ACC112 (cell line): ENCODE results near the gene LILRB2.
"Not testable (repeated sequence)": the region's sequence is repeated elsewhere in the genome, so short reads cannot be mapped to it uniquely, and the experiment has no call there.

Experiments used
- H2AFZ ChIP-seq: fragments of 200-600 bp; sonication (generic); one replicate; pipeline ENCODE4 v1.6.0; 2017; ENCODE audit warnings: antibody characterized with exemption, low read length; ENCODE audit not compliant: unreplicated experiment
- H3K27ac ChIP-seq: fragments of 200-600 bp; sonication (generic); 2 replicates; pipeline ENCODE4 v1.5.1; 2014; ENCODE audit warnings: low read depth, mild to moderate bottlenecking, antibody characterized with exemption, low read length, moderate library complexity
- H3K27me3 ChIP-seq: fragments of 200-600 bp; sonication (generic); 2 replicates; pipeline ENCODE4 v1.6.1; 2014; ENCODE audit warnings: mild to moderate bottlenecking, antibody characterized with exemption, low read length, moderate library complexity, mixed read lengths; ENCODE audit not compliant: insufficient read depth
- H3K36me3 ChIP-seq: fragments of 200-600 bp; sonication (generic); 2 replicates; pipeline ENCODE4 v1.6.1; 2016; ENCODE audit warnings: mild to moderate bottlenecking, antibody characterized with exemption, low read length, moderate library complexity, mixed read lengths; ENCODE audit not compliant: insufficient read depth
- H3K4me1 ChIP-seq: fragments of 200-600 bp; sonication (generic); one replicate; pipeline ENCODE4 v1.6.1; 2016; ENCODE audit warnings: low read length, mixed read lengths; ENCODE audit not compliant: insufficient read depth, unreplicated experiment, control insufficient read depth
- H3K4me3 ChIP-seq: fragments of 200-600 bp; sonication (generic); 2 replicates; pipeline ENCODE4 v1.5.1; 2014; ENCODE audit warnings: mild to moderate bottlenecking, low read depth, low read length
- H3K79me2 ChIP-seq: fragments of 200-600 bp; sonication (generic); one replicate; pipeline ENCODE4 v1.6.0; 2016; ENCODE audit warnings: low read length; ENCODE audit not compliant: control insufficient read depth, unreplicated experiment, insufficient read depth

The LILRB2 gene

GRCh38 chr19:54254195-54254906 is 26.6 kb downstream of the LILRB2 start:
- H3K27ac ChIP-seq, result no peak overlapping the region
- H3K27me3 ChIP-seq, result peaks cover 32% of the 10 kb centered on the region
- H3K36me3 ChIP-seq, result no peaks in the 10 kb centered on the region
- H3K4me3 ChIP-seq, result no peak overlapping the region
- no peak overlapping the region for H2AFZ ChIP-seq
- H3K79me2 ChIP-seq, result no peaks in the 10 kb centered on the region
- H3K4me1 ChIP-seq, result peaks cover 2% of the 10 kb centered on the region

- Histone ChIP-seq H3K27me3 (peaks cover 32% of the 10 kb centered on the region), H3K4me3 (no peak overlapping the region)
Observed at GRCh38 chr19:54253331-54254194, 27.3 kb downstream of the LILRB2 start.

GRCh38 chr19:54252845-54253244 is 28.1 kb downstream of the LILRB2 start:
- H3K27me3 ChIP-seq, result peaks cover 32% of the 10 kb centered on the region
- no peak overlapping the region for H2AFZ ChIP-seq
- H3K36me3 ChIP-seq, result no peaks in the 10 kb centered on the region
- H3K4me3 ChIP-seq, result no peak overlapping the region
- no peaks in the 10 kb centered on the region for H3K79me2 ChIP-seq
- H3K27ac ChIP-seq, result no peak overlapping the region
- peaks cover 2% of the 10 kb centered on the region for H3K4me1 ChIP-seq

More at GRCh38 chr19:54253331-54254194, 27.3 kb downstream of the LILRB2 start:
- peaks cover 2% of the 10 kb centered on the region for H3K4me1 ChIP-seq
- no peaks in the 10 kb centered on the region for H3K36me3 ChIP-seq
- no peak overlapping the region for H2AFZ ChIP-seq
- H3K27ac ChIP-seq, result no peak overlapping the region
- no peaks in the 10 kb centered on the region for H3K79me2 ChIP-seq

GRCh38 chr19:54252243-54252642 is 28.7 kb downstream of the LILRB2 start:
- Histone ChIP-seq H3K36me3 (no peaks in the 10 kb centered on the region), H3K79me2 (no peaks in the 10 kb centered on the region), H3K27ac (no peak overlapping the region), H3K27me3 (peaks cover 26% of the 10 kb centered on the region), H3K4me1 (peaks cover 2% of the 10 kb centered on the region), H2AFZ (no peak overlapping the region), H3K4me3 (no peak overlapping the region)

GRCh38 chr19:54248016-54248601 is 32.8 kb downstream of the LILRB2 start:
- no peaks in the 10 kb centered on the region for H3K36me3 ChIP-seq
- no peaks in the 10 kb centered on the region for H3K79me2 ChIP-seq
- H3K4me3 ChIP-seq, result no peak overlapping the region
- H2AFZ ChIP-seq, result no peak overlapping the region
- H3K27me3 ChIP-seq, result 0 out of 2 replicates have a peak, but pooled peaks cover 4% of the 10 kb centered on the region
- peaks cover 2% of the 10 kb centered on the region for H3K4me1 ChIP-seq
- H3K27ac ChIP-seq, result no peak overlapping the region

GRCh38 chr19:54247106-54247930 is 33.6 kb downstream of the LILRB2 start:
- no peak overlapping the region for H3K4me3 ChIP-seq
- H3K4me1 ChIP-seq, result peaks cover 2% of the 10 kb centered on the region
- H3K79me2 ChIP-seq, result no peaks in the 10 kb centered on the region
- H3K36me3 ChIP-seq, result no peaks in the 10 kb centered on the region
- H3K27ac ChIP-seq, result no peak overlapping the region
- H2AFZ ChIP-seq, result no peak overlapping the region
- H3K27me3 ChIP-seq, result no peaks in the 10 kb centered on the region

- H3K27ac ChIP-seq, result no peak overlapping the region
- no peaks in the 10 kb centered on the region for H3K36me3 ChIP-seq
- H3K4me3 ChIP-seq, result no peak overlapping the region
- H3K79me2 ChIP-seq, result no peaks in the 10 kb centered on the region
- peaks cover 2% of the 10 kb centered on the region for H3K4me1 ChIP-seq
- H2AFZ ChIP-seq, result no peak overlapping the region
- H3K27me3 ChIP-seq, result no peaks in the 10 kb centered on the region
Observed at GRCh38 chr19:54245936-54246335, 35.0 kb downstream of the LILRB2 start.

GRCh38 chr19:54243809-54244208 is 37.1 kb downstream of the LILRB2 start:
- not testable (repeated sequence) for H3K27ac ChIP-seq, H3K36me3 ChIP-seq, H3K79me2 ChIP-seq, H3K27me3 ChIP-seq, H3K4me1 ChIP-seq, H2AFZ ChIP-seq, H3K4me3 ChIP-seq

GRCh38 chr19:54242646-54243045 is 38.3 kb downstream of the LILRB2 start, which contains the start of gene LILRA6:
Gene LILRA6, minus strand, starts transcription at chr19:54242790.
- not testable (repeated sequence) for H3K79me2 ChIP-seq, H3K4me3 ChIP-seq, H3K4me1 ChIP-seq, H3K36me3 ChIP-seq, H3K27me3 ChIP-seq, H2AFZ ChIP-seq, H3K27ac ChIP-seq

- not testable (repeated sequence) for H2AFZ ChIP-seq, H3K27me3 ChIP-seq, H3K4me1 ChIP-seq, H3K79me2 ChIP-seq, H3K27ac ChIP-seq, H3K36me3 ChIP-seq, H3K4me3 ChIP-seq
Observed at GRCh38 chr19:54242234-54242633, 38.7 kb downstream of the LILRB2 start.
